GM18526 (cell line): ENCODE results near the gene SNX17.

Experiments used
- POLR2A ChIP-seq: IDR thresholded peaks from 3 replicates; pipeline ENCODE4 v1.6.1; 2011; ENCODE audit not compliant: insufficient read length; ENCODE audit errors: extremely low read depth

The SNX17 gene

DNA sequence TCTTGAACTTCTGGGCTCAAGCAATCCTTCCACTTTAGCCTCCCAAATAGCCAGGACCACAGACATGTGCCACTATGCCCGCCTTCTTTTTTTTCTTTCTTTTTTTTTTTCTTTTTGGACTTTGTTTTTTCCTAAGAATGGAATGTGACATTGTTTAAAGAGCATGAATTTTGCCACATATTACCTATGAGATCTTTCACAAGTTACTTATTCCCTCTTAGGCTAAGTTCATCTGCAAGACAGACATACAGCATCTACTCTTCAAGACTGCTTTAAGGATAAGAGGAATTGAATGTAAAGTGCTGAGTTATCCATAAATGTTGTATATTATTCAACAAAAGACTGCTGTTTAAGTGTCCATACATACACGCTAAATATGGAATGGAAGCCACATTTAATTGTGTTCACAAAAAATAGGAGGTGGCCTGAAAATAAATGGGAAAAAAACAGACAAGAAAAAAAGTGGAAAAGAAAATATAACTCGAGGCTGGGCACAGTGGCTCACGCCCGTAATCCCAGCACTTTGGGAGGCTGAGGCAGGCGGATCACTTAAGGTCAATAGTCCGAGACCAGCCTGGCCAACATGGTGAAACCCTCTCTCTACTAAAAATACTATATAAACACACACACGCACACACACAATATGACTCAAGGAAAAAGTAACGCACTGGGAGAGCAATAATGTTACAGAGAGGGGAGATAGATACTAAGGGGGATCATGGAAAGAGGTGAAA, 42.2 kb downstream of the SNX17 start:
- TF ChIP-seq POLR2A: no peak

DNA sequence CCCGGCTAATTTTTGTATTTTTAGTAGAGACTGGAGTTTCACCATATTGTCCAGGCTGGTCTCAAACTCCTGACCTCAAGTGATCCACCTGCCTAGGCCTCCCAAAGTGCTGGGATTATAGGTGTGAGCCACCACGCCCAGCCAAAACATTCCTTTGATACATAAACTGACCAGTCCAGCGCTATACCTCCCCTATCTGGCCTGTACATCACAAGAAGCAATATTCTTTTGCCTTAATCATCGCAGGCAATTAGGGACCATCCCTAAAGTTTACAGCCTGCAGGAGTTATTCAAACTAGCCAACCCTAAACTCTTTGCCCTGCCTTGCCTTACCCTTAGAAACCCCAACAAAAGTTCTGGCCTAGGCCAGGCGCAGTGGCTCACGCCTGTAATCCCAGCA, 45.7 kb downstream of the SNX17 start:
- no peak for TF ChIP-seq POLR2A

DNA sequence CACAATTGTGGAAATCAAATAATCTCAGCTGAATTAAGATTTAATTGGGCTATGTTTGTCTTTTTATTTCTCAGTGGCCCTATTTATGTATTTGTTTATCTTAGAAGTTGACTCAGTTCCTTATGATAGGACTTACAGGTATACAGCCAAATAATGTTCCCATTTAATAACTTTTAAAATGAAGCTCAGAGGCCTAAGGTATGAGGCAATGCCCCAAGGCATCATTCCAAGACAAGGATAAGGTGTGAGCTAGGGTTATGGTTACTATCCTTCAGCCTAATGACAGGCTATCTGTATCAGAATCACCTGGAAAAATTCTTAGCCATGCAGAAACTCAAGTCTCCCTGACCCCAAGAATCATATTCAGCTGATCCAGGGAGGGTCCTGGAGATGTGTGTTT, 50.6 kb downstream of the SNX17 start:
- no peak for TF ChIP-seq POLR2A

DNA sequence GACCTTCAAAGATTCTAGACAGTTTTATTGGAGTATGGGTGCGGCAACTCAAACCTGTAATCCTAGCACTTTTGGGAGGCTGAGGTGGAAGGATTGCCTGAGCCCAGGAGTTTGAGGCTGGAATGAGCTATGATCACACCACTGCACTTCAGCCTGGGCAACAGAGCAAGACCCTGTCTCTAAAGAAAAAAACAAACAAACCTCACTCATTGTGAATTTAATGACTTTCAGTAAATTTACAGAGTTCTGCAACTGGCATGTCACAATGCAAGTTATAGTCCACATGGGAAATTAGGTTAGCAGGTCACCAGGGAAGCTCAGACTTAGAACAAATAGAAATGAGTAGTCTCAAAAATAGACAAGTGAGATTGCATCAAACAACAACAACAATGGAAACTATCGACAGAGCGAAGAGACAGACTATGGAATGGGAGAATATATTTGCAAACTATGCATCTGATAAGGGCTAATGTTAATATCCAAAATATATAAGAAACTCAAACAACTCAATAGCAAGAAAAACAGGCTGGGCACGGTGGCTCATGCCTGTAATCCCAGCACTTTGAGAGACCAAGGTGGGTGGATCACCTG, 51.3 kb downstream of the SNX17 start:
- TF ChIP-seq POLR2A: no peak

DNA sequence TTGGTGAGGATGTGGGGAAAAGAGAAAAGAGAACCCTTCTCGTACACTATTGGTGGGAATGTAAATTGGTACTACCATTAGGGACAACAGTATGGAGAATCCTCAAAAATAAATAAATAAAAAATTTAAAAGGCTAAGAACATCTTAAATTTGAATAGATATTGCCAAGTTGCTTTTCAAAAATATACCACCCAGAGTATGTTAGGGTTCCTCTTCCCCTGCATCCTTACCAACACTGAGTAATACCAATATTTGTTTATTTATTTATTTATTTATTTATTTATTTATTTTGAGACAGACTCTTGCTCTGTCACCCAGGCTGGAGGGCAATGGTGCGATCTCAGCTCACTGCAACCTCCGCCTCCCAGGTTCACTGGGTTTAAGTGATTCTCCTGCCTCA, 52.5 kb downstream of the SNX17 start:
- no peak for TF ChIP-seq POLR2A
